ENCODE results near the gene FBXO30. TPM values are rescaled to one million over a fixed set of nuclear protein-coding genes. Genes with fewer than 3 reads are reported as not detected.

FBXO30 gene
- total RNA-seq, 2 donors from 2014 or later = 3.6 to 4.8 TPM

- no peaks in the 10 kb centered on the region for H3K4me1 Mint-ChIP-seq
- no peak for ATAC-seq (replicated peaks)
- H3K4me3 Mint-ChIP-seq = no peak overlapping the region
- H3K9me3 Mint-ChIP-seq = no peaks in the 10 kb centered on the region
- no peaks in the 10 kb centered on the region for H3K36me3 Mint-ChIP-seq (ENCODE audit: low read depth)
- H3K27ac Mint-ChIP-seq = no peak overlapping the region
- H3K27me3 Mint-ChIP-seq = no peaks in the 10 kb centered on the region
Measured at GRCh38 chr6:145755682-145756081, 58.9 kb downstream of the FBXO30 start.

- no peak for ATAC-seq (replicated peaks)
- Mint-ChIP-seq H3K9me3 (no peaks in the 10 kb centered on the region), H3K27ac (no peak overlapping the region), H3K36me3 (ENCODE audit: low read depth) (no peaks in the 10 kb centered on the region), H3K4me3 (no peak overlapping the region), H3K27me3 (no peaks in the 10 kb centered on the region), H3K4me1 (peaks cover 5% of the 10 kb centered on the region)
Measured at GRCh38 chr6:145752638-145753037, 62.0 kb downstream of the FBXO30 start.

- Mint-ChIP-seq H3K36me3 (ENCODE audit: low read depth) (no peaks in the 10 kb centered on the region), H3K4me3 (no peak overlapping the region), H3K4me1 (peaks cover 5% of the 10 kb centered on the region), H3K27ac (no peak overlapping the region), H3K27me3 (no peaks in the 10 kb centered on the region), H3K9me3 (no peaks in the 10 kb centered on the region)
- no peak for ATAC-seq (replicated peaks)
Measured at GRCh38 chr6:145749632-145750031, 65.0 kb downstream of the FBXO30 start.

- Mint-ChIP-seq H3K4me3 (no peak overlapping the region), H3K4me1 (peaks cover 5% of the 10 kb centered on the region), H3K27ac (no peak overlapping the region), H3K9me3 (no peaks in the 10 kb centered on the region), H3K36me3 (ENCODE audit: low read depth) (no peaks in the 10 kb centered on the region), H3K27me3 (no peaks in the 10 kb centered on the region)
- no peak for ATAC-seq (replicated peaks)
Measured at GRCh38 chr6:145745861-145746260, 68.7 kb downstream of the FBXO30 start.

GRCh38 chr6:145744619-145745018, 70.0 kb downstream of the FBXO30 start:
- Mint-ChIP-seq H3K9me3 (no peaks in the 10 kb centered on the region), H3K27me3 (no peaks in the 10 kb centered on the region), H3K27ac (no peak overlapping the region), H3K36me3 (ENCODE audit: low read depth) (no peaks in the 10 kb centered on the region), H3K4me1 (peaks cover 2% of the 10 kb centered on the region), H3K4me3 (no peak overlapping the region)
- no peak for ATAC-seq (replicated peaks)

Other genes with a start within 250 kb of the FBXO30 start
- gene EPM2A, start 79.3 kb downstream of the FBXO30 start, total RNA-seq = 1 to 10 TPM; 4.3 to 8.4 TPM
- 10 to 100 TPM; 12.0 to 15.9 TPM for gene SHPRH, start 149.6 kb upstream of the FBXO30 start, total RNA-seq
- gene GRM1, start 214.3 kb upstream of the FBXO30 start, total RNA-seq = under 1 TPM in 1 of 2 donors, not detected in 1; 0.04 TPM

All from activated T-helper 17 cell treated with anti-CD3 and anti-CD28 coated beads, Interleukin-2, amount 50 U/mL, for 72 hours (primary cell).